HL-60/S4 (cell line): ENCODE data around the gene ZNF577.
"Not testable (repeated sequence)": the region's sequence is repeated elsewhere in the genome, so short reads cannot be mapped to it uniquely, and the experiment has no call there.

Source experiments
- in situ Hi-C: fragments of 300-500 bp; cut with MboI; formaldehyde crosslinking; loops from 2 replicates; pipeline ENCODE4 v1.14.3; 2022; ENCODE audit warnings: low sequenced_read_pairs

Gene ZNF577

GRCh38 chr19:51887522-51888498 is at the start of gene ZNF577:
TSS of gene ZNF577 (minus strand) at chr19:51887951. CDS start at chr19:51880382, 7,569 bp downstream.
- in situ Hi-C loops = no loop called here

GRCh38 chr19:51931921-51932320 is 44.2 kb upstream of the ZNF577 start:
- in situ Hi-C loops = no loop called here

- in situ Hi-C loops = no loop called here
These were observed 40.1 kb upstream of the ZNF577 start for GRCh38 chr19:51927859-51928258.

GRCh38 chr19:51926784-51927741 is 39.3 kb upstream of the ZNF577 start, which contains the start of gene ZNF613:
TSS of gene ZNF613 (plus strand) at chr19:51927472. CDS start at chr19:51936221, 8,749 bp downstream.
- in situ Hi-C loops = no loop called here

GRCh38 chr19:51926426-51926783 is 38.7 kb upstream of the ZNF577 start:
- in situ Hi-C loops = no loop called here

- in situ Hi-C loops = no loop called here
These were observed 34.2 kb upstream of the ZNF577 start for GRCh38 chr19:51921949-51922348.

- in situ Hi-C loops = no loop called here
These were observed 31.9 kb upstream of the ZNF577 start for GRCh38 chr19:51919606-51920005.

GRCh38 chr19:51916167-51916566 is 28.4 kb upstream of the ZNF577 start:
- in situ Hi-C loops = no loop called here

- in situ Hi-C loops = no loop called here
These were observed 27.6 kb upstream of the ZNF577 start for GRCh38 chr19:51915324-51915867.

GRCh38 chr19:51907981-51908380 is 20.2 kb upstream of the ZNF577 start:
- in situ Hi-C loops = not testable (repeated sequence)

GRCh38 chr19:51906108-51906507 is 18.4 kb upstream of the ZNF577 start:
- in situ Hi-C loops = not testable (repeated sequence)

GRCh38 chr19:51905639-51906038 is 17.9 kb upstream of the ZNF577 start:
- in situ Hi-C loops = not testable (repeated sequence)

GRCh38 chr19:51905206-51905605 is 17.5 kb upstream of the ZNF577 start:
- in situ Hi-C loops = no loop called here

GRCh38 chr19:51904331-51905165 is 16.8 kb upstream of the ZNF577 start, which contains the start of gene ZNF649:
TSS of gene ZNF649 (minus strand) at chr19:51905017. CDS start at chr19:51900107, 4,910 bp downstream.
- in situ Hi-C loops = no loop called here

- in situ Hi-C loops = no loop called here
These were observed 15.4 kb upstream of the ZNF577 start for GRCh38 chr19:51903192-51903591.

- in situ Hi-C loops = no loop called here
These were observed 14.1 kb upstream of the ZNF577 start for GRCh38 chr19:51901860-51902259.

GRCh38 chr19:51891193-51891747 is 3.5 kb upstream of the ZNF577 start:
- in situ Hi-C loops = no loop called here

GRCh38 chr19:51889934-51890333 is 2.2 kb upstream of the ZNF577 start:
- in situ Hi-C loops = no loop called here

GRCh38 chr19:51884713-51885112 is 3.0 kb downstream of the ZNF577 start:
- in situ Hi-C loops = no loop called here

GRCh38 chr19:51882518-51882917 is 5.2 kb downstream of the ZNF577 start:
- in situ Hi-C loops = no loop called here
